PFSK-1 (cell line): ENCODE data around the gene OST4.

ENCODE experiments used
- FOXP2 ChIP-seq: optimal IDR thresholded peaks from 2 replicates; pipeline ENCODE3; 2011; ENCODE audit warnings: borderline replicate concordance, control low read depth, inconsistent platforms; ENCODE audit not compliant: insufficient read depth; ENCODE audit errors: extremely low read length, extremely low read depth
- POLR2AphosphoS5 ChIP-seq: IDR thresholded peaks from 2 replicates; pipeline ENCODE4 v1.6.1; 2012; ENCODE audit warnings: low read depth, mild to moderate bottlenecking, control low read depth, low read length, moderate library complexity
- REST ChIP-seq, 2 experiments: IDR thresholded peaks; 2 replicates each; pipeline versions ENCODE4 v1.6.1 to v1.8.0; 2011 to 2012; ENCODE audit warnings: low read depth in 2 of 2, low read length in 2 of 2, control low read depth in 1 of 2, inconsistent platforms in 1 of 2, mild to moderate bottlenecking in 1 of 2, moderate library complexity in 1 of 2; ENCODE audit not compliant: insufficient read depth in 1 of 2
- TAF1 ChIP-seq: IDR thresholded peaks from 2 replicates; pipeline ENCODE4 v1.6.1; 2012; ENCODE audit warnings: low read length, control low read depth, borderline replicate concordance; ENCODE audit not compliant: insufficient read depth

- no peak for TF ChIP-seq POLR2AphosphoS5
- no peak for TF ChIP-seq REST (IDR thresholded peaks at IDR 0.05; ENCODE audit: insufficient read depth in 1 of 2, low read depth in 2 of 2, low read length in 2 of 2)
- no peak for TF ChIP-seq TAF1
- TF ChIP-seq FOXP2, result no peak
These were observed 50.0 kb downstream of the OST4 start for GRCh38 chr2:27021253-27022049.
